B cell (primary cell): ENCODE measurements around the gene CHAF1A.

Source experiments
- CTCF ChIP-seq: fragments of 200-600 bp; IDR thresholded peaks from one replicate; pipeline ENCODE4 v1.8.0; 2022; ENCODE audit warnings: antibody characterized with exemption, mild to moderate bottlenecking
- EZH2 ChIP-seq: IDR thresholded peaks from 2 replicates; pipeline ENCODE4 v1.6.1; 2012; ENCODE audit warnings: borderline replicate concordance, low read depth, mild to moderate bottlenecking, moderate library complexity, low read length; ENCODE audit not compliant: insufficient read depth, poor library complexity, severe bottlenecking

DNA sequence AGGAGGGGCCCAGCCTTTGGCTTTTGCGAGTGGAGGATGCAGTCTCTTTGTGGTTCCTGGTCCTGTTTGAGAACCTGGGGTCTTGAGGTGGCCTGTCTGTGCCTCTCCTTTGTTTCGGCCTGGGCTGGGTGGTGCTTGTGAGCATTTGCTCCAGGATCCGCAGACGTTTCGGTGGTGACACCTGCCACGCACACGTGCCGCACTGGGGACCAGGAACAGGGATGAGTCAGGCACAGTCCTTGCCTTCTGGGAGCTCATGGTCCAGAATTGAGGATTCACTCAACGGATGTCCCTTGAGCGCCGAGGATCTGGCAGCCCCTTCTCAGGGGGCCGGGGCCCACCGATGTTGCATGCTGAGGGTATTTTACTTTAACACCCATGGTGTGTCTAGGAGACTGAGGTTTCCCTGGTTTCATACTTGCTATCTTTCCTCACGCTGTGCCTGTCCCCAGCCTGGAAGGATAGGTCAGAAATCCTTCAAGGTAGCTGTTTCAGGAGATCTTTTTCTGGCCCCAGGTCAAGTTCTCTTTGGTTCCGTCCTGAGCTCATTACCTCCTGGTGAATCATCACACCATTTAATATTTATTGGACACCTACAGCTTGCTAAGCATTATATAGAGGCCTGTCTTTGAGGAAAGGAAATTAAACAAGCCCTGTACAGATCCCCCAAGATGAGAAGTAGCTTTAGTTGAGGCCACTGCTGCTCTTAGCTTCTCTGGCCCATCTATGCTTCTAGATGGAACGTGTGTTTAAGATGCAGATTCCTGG lies 74.8 kb downstream of the CHAF1A start:
- TF ChIP-seq CTCF (no peak), EZH2 (no peak)
